H1 (cell line): ENCODE results near the gene LPCAT1. TPM values are rescaled to one million over a fixed set of nuclear protein-coding genes. Genes with fewer than 3 reads are reported as not detected.

Experiments used
- EP300 ChIP-seq, 2 experiments: IDR thresholded peaks; 1 replicate in 1 of 2; 2 replicates in 1 of 2; pipeline ENCODE4 v1.6.1; 2011 to 2012; ENCODE audit warnings: low read depth in 2 of 2, low read length in 2 of 2, mild to moderate bottlenecking in 2 of 2, borderline replicate concordance in 1 of 2, inconsistent platforms in 1 of 2, moderate library complexity in 1 of 2
- GTF2F1 ChIP-seq: IDR thresholded peaks from 2 replicates; pipeline ENCODE4 v1.6.1; 2012; ENCODE audit warnings: low read depth, low read length, improper control_type of control experiment, borderline replicate concordance
- POLR2A ChIP-seq, 2 experiments: IDR thresholded peaks; 1 replicate in 1 of 2; 2 replicates in 1 of 2; pipeline ENCODE4 v1.6.1; 2011; ENCODE audit warnings: low read depth in 2 of 2, low read length in 2 of 2, mild to moderate bottlenecking in 2 of 2; ENCODE audit errors: control extremely low read depth in 1 of 2
- RBBP5 ChIP-seq: IDR thresholded peaks from 2 replicates; pipeline ENCODE4 v1.7.1; 2012; ENCODE audit warnings: low read depth, mild to moderate bottlenecking, inconsistent platforms, low read length, moderate library complexity, borderline replicate concordance
- TAF7 ChIP-seq: optimal IDR thresholded peaks from 2 replicates; pipeline ENCODE3; 2011; ENCODE audit warnings: low read depth, mild to moderate bottlenecking, inconsistent platforms, low read length, moderate library complexity, borderline replicate concordance
- polyA plus RNA-seq, 7 experiments: library from polyadenylated mRNA; depleted of rRNA in 3 of 7; stranded (reverse) in 5 of 7; unstranded in 2 of 7; fragments of >200 nt in 5 of 7; fragments of 200-250 nt in 2 of 7; gene quantifications; 1 replicate in 5 of 7; 2 replicates in 1 of 7; 4 replicates in 1 of 7; pipeline versions ENCODE4 v1.2.1 to v1.2.3, GENCODE V29; 2011 to 2013; ENCODE audit warnings: missing spikeins in 2 of 7, mixed read lengths in 2 of 7
- total RNA-seq: library from RNA; stranded (reverse); fragmentation: NEBNext Ultra II Directional; extraction: Animal tissue kit (Norgen Biotek cat#: 25700); gene quantifications from 2 replicates; pipeline ENCODE4 v1.2.1, GENCODE V29; 2021

LPCAT1 gene
- total and polyA plus RNA-seq, 2 of the 8 experiments (the other 6 are each of a cell fraction or from before 2014, with no cell fraction given): 107 to 260 TPM

DNA sequence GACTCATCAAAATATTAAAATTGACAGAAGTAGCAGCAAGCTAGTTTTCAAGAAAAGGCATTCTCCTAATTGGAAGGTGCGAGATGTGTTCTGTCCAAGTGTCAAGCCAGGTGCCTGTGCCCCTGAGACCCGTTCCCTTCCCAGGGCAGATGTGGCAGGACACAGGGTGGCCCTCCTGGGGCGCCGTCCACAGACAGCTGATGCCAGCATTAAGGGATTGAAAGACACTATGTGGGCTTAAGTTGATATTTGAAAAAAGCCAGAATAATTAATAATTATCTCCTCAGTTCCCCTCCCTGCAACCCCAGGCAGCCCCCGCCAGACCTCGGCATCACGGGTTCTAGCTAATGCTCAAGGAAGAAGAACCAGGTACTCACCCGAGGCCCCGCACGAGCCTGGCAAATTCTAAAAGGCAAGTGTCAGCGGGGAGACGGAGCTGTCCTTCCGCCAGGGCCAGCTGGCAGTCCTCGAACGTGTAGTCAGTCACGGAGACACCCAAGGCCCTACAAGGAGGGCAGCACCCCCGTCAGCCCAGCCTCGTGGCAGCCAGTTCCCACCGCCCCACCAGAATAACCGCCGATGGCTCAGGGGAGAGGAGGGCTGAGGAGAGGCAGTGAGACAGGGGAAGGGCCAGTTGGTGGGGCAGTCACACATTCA is 49.4 kb downstream of the LPCAT1 start (continued):
- TF ChIP-seq EP300 (IDR thresholded peaks at IDR 0.05; ENCODE audit: borderline replicate concordance in 1 of 2, low read depth in 2 of 2, low read length in 2 of 2) (no peak), GTF2F1 (no peak), TAF7 (no peak), POLR2A (IDR thresholded peaks at IDR 0.05; ENCODE audit: control extremely low read depth in 1 of 2, low read depth in 2 of 2, low read length in 2 of 2) (no peak), RBBP5 (no peak)
